ENCODE data around the gene APAF1.

The APAF1 gene

DNA sequence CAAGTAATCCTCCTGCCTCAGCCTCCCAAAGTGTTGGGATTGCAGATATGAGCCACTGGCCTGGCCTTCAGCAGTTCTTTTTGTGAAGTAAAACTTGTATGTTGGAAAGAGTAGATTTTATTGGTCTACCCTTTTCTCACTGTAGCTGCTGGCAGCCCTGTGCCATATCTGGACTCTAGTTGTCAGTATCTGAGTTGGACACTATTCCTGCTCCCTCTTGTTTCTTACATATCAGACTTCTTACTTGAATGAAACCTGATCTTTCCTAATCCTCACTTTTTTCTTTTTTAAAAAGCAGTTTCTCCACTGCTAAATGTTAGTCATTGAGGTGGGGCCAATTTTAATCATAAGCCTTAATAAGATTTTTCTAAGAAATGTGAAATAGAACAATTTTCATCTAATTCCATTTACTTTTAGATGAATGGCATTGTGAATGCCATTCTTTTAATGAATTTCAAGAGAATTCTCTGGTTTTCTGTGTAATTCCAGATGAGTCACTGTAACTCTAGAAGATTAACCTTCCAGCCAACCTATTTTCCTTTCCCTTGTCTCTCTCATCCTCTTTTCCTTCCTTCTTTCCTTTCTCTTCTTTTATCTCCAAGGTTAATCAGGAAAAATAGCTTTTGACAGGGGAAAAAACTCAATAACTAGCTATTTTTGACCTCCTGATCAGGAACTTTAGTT lies 88.7 kb downstream of the APAF1 start:
- DNase-seq = no peak

- DNase-seq = no peak
These were observed 90.7 kb downstream of the APAF1 start for GRCh38 chr12:98735821-98736220.

DNA sequence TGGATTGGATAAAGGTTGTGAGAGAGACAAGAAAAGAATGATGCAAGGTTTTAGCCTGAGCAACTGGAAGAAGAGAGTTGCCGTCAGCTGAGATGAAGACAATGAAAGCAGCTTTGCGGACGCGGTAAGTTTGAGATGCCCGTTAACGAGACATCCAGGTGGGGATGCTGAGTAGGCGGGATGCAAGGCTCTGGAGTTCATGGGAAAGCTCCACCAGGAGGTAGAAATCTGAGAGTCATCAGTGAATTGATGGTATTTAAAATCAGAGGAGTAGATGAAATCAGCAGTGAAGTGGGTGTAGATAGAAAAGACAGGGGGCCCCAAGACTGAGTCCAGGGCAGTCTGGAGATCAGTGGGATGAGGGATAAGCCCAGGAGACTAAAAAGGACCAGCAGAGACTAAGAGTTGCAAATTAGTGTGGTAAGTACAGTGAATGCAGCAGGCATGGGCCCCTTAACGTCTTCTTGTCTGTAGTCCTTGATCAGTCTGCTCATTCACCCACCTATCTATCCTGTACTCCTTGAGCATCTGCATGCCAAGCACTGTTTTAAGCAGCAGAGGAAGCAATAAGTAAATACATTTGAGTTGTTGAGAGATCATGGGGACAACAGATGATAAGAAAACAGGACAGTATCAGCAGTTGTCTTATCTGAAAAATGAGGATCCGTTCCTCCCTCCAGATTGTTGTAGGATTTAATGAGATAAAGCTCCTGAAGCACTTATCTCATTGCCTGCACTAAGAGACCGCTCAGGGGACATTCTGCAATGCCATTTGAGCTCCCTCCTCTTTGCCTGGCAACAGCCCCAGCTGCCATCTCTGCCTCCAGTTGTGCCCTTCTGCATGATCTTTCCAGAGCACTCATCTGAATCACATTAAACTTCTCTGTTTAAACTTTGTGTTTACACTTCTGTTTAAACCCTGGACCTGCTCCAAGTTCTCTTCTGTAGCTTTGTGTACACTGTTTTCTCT lies 91.5 kb downstream of the APAF1 start:
- no peak for DNase-seq

- DNase-seq = no peak
These were observed 92.2 kb downstream of the APAF1 start for GRCh38 chr12:98737322-98737712.

GRCh38 chr12:98738002-98738401 lies 92.9 kb downstream of the APAF1 start:
- no peak for DNase-seq

GRCh38 chr12:98738539-98738938 lies 93.4 kb downstream of the APAF1 start:
- no peak for DNase-seq

GRCh38 chr12:98740751-98741150 lies 95.7 kb downstream of the APAF1 start:
- DNase-seq = no peak

DNA sequence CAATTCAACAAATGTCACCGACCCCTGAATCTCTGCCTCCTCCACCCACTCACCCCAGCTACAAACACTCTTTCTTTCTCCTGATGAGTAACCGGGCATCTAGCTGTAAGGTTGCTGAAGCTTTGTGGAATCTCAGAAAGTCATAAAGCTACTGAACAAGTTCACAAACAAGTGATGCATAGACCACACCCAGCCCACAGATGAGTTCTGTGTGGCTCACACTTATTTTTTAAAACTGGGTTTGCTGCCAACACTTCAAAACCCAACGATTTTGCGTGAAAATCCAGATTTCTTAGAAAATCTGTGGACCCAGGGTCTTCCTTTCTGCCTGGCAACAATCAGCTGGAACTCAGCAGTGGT lies 96.1 kb downstream of the APAF1 start:
- DNase-seq = no peak

DNA sequence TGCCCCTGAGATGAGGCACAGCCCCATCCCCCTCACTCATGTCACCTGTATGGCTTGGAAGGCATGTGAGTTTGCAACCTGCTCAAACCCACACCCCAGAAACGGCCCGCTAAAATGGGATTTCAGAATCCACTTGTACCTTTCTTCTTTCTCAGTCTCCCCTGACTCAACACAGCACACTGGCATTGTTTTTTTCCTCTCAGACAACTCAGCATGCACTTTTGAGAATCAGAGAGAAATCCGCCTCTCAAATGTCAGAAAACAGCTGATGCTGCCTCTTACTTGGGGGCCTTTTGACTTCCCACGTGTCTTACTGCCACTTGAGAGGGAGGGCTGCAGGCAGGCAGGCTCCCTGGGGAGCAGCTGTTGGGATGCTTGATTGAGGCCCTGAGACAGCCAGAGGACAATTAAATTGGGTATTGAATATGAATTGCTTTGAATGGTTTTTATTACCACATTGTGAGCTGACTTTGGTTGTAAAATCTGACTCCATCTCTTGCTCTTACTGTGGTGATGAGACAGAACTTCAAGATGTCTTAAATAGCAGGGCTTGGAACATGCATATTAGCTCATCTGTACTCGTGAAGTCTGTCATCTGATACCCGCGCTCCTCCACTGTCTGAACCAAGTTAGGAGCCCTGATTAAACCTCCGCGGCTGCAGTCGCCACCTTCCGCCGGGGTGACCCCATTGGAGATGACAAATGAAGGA lies 96.6 kb downstream of the APAF1 start:
- DNase-seq = no peak

- DNase-seq = peak; percentile 6
These were observed 98.4 kb downstream of the APAF1 start for GRCh38 chr12:98743362-98743953.

- no peak for DNase-seq
These were observed 99.6 kb downstream of the APAF1 start for GRCh38 chr12:98744680-98745079.

DNA sequence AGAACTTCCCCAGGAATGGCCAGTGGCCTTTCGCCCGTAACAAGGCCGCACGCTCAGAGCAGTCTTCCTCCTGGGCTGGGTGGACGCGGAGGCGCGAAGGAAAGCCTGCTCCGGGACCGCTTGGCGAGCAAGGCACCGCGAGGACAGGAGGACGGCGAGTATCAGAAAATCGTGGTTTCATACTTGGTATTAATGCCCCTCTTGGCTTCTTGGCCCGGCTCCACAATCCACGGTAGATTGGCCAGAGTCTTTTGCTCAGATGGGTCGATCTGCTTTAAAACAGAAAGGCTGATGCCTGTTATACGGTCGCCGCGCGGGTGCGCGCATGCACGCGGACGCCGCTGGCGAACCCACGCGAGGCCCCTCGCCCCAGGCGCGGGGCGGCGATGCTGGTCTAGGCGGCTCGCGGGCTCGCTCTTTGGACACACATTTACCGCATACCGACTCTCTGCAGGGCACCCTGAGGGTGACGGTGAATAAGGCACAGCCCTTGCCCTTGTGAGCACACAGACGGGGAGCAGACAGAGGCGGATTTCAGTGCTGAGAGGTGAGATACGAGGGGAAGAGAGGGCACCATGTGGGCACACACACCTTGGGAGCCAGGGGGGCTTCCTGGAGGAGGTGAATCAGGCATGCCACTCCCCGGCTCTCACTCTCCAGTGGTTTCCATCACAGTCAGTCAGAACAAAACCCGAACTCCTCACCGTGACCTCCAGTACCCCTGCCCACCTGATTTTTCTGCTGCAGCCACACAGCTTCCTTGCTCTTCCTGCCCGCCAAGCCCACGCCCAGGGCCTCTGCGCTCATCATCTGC lies 100.7 kb downstream of the APAF1 start:
- peak; percentile 11 for DNase-seq

- DNase-seq = no peak
These were observed 103.4 kb downstream of the APAF1 start for GRCh38 chr12:98748463-98748862.

DNA sequence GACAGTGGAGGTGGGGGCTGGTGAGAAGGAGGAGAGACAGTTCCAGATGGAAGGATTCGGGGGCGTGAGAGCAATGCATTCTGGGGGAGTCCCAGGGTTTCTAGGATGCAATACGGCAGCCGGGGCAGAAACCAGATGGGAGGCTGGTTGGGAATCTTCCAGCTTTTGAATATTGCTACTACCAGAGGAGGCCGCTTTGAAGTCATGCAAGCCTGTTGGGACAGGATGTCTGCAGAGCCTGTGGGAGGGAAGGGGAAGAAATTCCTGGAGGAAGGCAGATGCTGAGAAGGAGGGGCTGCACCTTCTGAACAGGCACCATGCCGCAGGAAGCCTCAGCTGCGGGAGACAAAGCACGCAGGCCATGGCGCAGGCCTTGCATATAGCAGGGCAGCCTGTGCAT lies 105.4 kb downstream of the APAF1 start:
- no peak for DNase-seq

DNA sequence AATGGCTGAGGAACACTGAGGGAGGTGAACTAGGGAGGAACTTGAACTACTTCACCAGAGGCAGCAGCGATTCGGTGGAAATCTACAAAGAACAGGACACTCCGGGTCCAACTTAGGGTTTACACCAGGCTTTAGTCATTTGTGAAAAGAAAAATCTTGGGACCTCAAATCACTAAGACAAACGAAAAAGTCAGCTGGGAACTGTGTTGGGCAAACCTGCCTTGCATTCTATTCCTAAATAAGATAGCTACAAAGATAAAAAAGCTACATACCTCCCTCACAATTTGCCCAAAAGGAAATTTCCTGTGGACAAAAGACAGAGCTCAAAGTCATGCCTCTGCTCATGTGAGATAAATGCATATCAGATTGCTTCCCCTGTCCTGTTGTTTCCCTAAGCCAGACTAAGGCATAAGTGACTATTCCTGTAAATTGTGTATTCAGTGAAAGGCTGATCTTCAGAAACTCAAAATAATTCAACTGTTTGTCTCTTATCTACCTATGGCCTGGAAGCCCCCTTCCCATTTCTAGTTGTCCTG lies 106.6 kb downstream of the APAF1 start:
- no peak for DNase-seq

DNA sequence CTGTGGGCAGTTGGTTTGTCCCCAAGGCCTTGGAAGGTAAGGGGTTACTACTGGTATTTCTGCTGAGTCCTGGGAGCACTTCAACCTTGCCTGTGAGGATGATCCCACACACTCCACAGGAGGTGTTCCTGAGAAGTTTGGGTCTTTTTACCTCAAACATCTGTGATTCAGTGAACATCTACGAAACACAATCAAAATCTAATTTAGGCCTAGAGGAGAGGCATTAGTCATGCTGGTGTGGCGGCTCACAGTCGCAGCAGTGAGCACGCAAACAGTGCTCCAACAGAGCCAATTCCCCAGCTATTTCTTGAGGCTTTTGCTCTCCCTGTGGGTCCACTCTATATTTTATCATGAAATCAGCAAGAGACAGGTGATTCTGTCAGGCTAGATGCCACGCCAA lies 107.6 kb downstream of the APAF1 start:
- no peak for DNase-seq

GRCh38 chr12:98754095-98754494 lies 109.0 kb downstream of the APAF1 start:
- peak; percentile 97 for DNase-seq

- DNase-seq = peak; percentile 18
These were observed 110.8 kb downstream of the APAF1 start for GRCh38 chr12:98755855-98756254.

- no peak for DNase-seq
These were observed 112.4 kb downstream of the APAF1 start for GRCh38 chr12:98757455-98757854.

DNA sequence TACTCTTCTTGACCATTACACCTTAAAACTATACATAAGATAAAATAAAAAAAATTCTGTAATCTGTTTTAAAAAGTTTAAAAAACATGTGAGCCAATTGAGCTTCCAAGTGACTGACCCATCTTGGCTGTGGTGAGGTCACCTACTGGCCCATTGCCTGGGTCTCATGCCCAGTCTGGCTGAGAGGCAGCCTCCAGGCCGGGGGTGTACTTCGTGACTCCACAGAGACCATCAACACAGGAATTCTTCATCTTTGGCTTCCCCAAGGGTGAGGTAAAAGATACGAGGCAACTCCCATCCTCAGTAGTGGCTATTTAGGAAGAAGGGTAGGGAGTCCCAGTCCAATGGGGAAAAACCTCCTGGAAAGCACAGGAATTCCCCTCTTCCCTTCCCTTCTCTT lies 113.2 kb downstream of the APAF1 start:
- DNase-seq = no peak

DNA sequence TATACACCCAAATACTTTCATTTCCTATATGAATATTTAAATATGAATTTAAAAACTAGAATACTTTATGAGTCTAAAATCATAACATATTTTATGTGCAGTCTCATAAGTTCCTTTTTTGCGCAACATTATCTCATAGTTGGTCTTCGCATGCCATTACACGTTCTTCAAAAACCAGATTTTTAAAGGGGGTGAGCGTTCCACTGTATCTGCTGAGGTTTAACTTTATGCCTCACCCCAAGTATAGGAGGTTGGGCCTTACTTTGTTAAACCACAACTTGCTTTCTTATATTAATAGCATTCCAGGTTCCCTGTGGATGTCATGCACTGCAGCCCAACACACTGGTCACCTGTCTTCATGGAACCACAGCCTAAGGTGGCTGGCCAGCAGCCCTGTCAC lies 118.6 kb downstream of the APAF1 start:
- DNase-seq = no peak

- DNase-seq = no peak
These were observed 122.2 kb downstream of the APAF1 start for GRCh38 chr12:98767248-98767647.

Measured in kidney glomerular epithelial cell (primary cell).